GM18858 (cell line): Measurements from ENCODE around the gene MRE11.

ENCODE experiments used
- ATAC-seq: cut with Tn5 transposase; IDR thresholded peaks from one replicate; pipeline ENCODE4 v1.9.1; 2021; ENCODE audit not compliant: unreplicated experiment

The MRE11 gene

GRCh38 chr11:94493281-94494125, at the start of gene MRE11, which contains the start of gene ANKRD49:
Gene MRE11, minus strand, starts transcription at chr11:94493844. Its CDS starts 1,043 bp downstream, at chr11:94492801.
Gene ANKRD49, plus strand, starts transcription at chr11:94493984. Its CDS starts 2,710 bp downstream, at chr11:94496694.
- peak; percentile 99 for ATAC-seq

GRCh38 chr11:94539420-94539819, 45.8 kb upstream of the MRE11 start:
- ATAC-seq, result no peak

DNA sequence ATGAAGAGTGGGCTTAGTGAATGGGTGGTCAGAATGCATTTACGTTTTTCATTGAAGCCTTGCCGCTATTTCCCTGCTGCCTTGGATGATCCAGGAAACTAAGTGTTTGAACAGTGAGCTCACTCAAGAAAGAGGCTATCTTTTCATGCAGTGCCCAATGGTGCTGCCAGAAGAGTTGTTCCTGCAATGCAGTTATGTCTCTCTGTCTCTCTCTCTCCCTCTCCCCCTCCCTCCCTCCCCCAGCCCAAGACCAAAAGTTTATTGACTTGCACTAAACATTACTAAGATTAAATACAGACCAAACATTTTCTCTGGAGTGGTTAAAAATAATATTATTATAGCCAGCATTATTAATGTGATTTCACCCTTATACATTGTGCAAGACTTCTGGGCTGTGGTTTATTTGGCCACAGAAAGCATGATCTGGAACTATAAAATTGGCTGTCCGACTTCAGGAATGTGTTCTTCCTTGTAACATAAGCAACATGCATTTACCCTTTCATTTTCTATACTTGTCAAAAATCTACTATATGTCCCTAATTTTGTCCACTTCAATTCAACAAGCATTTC, 43.5 kb upstream of the MRE11 start:
- ATAC-seq, result no peak

DNA sequence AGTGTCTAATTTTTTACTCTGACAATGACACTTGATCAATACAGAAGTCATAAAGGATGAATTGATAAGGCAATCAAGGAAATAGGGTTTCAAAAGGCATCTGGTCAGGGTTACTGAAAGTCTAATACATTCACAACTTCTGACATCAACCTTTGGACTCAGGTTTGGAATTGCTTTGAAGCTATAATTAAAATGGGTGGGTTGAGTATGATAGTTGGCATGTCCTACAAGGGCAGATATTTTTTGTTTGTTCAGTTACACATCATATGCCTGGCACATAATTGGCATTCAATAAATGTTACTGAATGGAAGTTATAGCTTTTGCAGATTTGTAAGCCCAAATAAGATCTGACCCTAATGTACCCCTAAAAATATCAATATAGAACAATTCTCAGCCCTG, 42.7 kb upstream of the MRE11 start:
- no peak for ATAC-seq

DNA sequence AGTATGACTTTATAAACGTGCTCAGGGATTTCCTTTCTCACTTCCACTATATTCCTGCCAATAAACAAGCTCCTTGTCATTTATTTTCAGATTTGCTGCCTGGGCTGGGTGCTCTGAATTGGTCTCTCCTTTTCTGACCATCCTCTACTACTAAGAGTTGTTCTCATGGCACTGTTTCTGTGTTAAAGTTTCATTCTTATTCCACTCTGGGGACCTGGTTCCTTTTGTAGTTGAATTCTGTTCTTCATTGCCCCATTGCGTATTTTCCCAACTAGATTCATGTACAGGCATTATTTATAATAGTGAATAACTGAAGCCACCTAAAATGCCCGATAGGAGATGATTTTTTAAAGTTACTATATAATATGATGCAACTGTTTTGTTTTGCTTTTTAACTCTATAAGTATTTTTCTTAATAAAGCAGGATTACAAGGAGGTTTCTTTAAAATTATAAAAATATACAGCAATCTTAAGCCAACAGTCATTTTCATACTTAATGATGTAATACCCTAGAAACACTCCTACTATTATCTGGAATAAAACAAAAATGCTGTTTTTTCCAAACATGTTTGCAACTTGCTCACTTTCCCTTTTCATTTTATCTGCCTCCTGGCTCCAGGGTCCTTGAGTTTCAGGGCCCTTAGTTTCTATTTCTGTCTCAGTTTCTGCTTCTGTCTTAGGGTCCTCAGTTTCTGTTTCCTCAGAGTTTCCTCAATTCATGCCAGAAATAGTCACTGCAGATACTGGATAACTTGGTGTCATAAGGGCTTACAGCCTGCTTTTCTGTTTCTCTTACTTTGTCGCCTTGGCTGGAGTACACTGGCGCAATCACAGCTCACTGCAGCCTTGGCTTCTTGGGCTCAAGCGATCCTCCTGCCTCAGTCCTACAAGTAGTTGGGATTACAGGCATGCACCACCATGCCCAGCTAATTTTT, 40.3 kb upstream of the MRE11 start:
- no peak for ATAC-seq

DNA sequence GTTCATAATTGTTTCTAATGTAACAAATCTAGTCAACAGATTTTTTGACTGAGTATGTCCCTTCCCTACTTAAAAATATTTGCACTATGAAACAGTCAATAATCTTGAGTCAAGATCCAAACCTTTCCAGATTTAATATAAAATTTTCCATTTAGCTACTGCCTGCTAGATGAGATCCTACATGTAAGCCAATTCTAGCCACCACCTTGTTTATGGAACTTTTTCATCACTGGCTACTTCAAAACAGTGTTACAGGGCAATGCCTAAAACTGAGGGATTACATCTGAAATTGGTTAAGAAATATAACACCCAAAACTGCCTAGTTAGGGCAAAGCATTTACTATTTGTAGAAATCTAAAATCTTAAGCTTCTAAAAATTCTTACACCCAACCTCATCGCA, 39.6 kb upstream of the MRE11 start:
- no peak for ATAC-seq

DNA sequence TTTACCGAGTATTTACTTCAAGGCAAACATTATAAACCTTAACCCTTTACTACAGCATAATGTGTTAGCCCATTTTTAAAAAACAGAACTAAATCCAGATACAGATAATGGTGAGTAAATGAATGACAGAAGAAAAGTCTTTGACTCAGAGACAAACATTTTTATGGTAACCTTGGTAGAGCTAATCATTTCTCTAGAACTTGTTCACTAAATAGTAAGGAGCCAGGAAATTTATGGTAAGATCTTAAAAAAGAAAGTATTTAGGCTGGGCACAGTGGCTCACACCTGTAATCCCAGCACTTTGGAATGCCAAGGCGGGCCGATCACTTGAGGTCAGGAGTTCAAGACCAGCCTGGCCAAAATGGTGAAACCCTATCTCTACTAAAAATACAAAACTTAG, 38.6 kb upstream of the MRE11 start:
- ATAC-seq, result no peak

DNA sequence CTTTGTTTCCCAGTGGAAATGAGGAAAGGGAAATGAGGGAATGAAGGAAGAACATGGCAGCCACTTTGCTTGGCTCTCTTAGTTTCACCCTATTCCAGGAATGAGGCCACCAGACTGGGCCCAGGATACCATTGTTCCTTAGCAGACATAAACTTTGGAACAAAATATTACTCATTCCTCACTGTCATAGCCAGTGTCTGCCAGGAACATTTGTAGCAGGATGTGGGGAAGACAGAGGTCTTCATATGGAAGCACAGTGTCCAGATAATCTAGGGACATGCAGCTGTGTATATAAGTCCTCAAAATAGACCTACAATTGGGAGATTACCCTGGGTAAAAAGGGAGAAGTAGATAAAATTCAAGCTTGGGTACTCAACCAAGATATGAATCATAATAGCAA, 34.9 kb upstream of the MRE11 start:
- ATAC-seq, result no peak

- ATAC-seq, result no peak
Observed at GRCh38 chr11:94526645-94527438, 33.2 kb upstream of the MRE11 start.

DNA sequence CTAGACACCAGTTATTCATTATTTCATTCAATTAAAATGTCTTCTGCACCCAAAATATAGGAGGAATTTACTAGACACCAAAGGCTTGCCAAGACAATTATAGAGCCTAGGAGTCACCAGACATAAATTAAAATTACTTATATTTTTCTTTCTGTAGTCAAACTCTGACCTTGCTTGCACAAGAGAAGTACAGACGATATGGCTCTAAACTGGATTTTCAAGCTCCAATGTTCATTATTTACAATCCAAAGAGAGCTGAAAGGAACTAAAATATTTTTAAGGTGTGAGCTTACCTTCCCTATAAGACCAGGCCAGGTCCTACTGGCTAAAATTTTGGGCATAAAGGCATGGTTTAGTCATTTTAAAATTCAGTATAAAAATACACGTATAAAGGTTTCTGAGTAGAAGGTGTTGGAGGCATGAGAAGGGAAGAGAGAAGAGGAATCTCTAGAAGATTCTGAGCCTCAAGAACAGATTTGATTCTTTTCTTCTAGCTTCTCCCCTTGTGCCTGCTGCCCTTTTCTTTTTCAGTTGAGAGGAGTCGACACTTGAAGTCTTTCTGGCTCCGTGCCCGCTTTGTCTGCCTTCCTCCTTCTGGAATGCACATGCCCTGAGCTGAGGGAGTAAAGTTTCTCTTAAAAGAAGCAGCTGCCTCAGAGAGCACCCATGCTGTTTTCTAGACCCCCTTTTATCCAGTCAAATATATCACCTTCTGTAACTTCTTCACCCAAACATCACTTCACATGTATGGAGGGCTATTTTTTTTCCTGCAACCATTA, 32.1 kb upstream of the MRE11 start:
- ATAC-seq, result no peak

DNA sequence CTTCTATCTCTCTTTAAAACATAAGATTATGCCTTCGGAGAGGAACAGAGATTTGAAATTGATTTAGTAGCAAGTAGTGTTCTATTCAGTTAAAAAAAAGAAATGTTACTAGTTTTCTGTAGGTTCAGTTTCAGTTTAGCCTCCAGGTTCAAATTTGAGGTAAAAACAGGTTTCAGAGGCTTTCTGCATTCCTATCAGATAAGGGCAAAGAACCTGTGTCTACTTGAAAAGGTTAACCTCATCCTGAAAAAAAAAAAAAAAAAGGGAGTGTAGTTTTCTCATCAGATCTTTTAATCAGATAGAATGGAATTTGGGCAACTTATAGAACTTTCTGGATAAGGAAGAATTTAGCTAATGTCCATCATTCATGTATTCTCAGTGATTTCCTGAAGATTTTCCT, 30.7 kb upstream of the MRE11 start:
- ATAC-seq, result no peak

GRCh38 chr11:94521684-94522083, 28.0 kb upstream of the MRE11 start:
- ATAC-seq, result peak; percentile 53

DNA sequence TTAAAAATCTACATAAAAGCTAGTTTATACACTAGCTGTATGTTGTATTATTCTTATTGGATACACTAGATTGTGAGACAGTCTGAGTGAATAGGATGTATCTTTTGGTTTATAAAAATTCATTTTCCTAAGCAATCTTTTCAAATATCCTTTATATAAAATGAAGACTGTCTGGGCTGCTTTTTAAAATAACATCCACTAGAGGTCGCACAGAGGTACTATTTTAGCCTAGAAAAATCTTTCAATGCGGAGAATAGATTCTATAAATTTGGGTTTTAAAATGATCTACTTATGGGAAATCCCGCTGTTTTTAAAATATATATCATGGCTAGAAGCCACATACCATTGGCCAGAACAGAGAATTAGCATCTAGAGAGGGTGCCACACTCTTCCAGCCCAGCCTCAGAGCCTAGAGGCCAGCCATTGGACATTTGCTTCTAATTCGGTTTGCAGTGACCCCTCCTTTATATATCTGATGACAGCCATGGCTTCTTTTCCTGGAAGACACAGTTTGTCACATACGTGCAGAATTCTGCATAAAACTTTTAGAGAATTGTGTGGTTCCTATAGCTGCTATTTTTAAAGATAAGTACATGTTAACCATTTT, 25.9 kb upstream of the MRE11 start:
- no peak for ATAC-seq

DNA sequence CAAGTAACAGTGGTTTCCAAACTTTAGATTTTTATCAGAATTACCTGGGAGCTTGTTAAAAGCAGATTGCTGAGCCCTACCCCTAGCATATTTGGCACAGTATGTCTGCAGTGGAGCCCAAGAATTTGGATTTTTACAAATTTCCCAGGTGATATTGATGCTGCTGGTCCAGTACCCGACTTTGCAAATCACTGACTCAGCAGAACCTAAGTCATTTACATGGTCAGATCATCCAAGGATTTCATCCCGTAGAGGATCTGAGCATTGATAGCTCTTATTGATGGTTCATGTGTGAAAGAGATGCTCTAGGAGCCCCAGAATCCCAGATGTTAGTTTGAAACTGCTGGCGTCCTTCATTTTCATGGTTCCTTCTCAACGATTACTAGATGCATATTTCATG, 24.7 kb upstream of the MRE11 start:
- no peak for ATAC-seq

GRCh38 chr11:94516725-94517124, 23.1 kb upstream of the MRE11 start:
- ATAC-seq, result no peak

DNA sequence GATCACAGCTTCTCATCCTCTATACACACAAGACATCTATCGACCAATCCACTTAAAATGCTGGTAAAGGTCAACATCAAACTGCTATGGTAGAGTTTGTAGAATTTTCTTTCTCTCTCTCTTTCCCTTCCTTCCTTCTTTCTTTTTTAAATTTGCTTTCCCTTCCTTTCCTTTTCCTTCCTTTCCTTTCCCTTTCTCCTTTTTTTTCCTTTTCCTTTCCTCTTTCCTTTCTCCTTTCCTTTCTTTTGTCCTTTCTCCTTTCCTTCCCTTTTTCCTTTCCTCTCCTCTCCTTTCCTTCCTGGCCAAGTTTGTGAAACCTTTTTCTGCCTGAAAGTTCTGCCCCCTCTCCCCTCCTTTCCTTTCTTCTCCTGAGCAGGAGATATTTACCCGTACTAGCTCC, 21.8 kb upstream of the MRE11 start:
- no peak for ATAC-seq

DNA sequence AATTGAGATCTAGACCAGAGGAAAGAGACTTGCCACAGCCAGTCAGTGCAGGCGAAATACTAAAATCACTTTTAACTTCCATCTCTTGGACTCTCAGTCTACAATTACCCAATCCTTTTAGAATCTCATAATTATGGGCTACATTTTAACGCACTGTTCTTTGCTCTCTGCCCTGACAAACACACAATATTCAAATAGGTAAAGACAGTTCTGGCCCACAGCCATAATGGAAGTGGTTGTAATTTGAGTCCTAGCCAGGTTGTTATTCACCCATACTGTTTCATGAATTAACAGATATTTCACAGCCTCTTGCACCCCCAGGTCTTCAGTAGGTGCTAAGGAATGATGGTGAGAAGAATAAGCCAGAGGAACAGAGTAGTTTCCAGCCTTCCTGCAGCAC, 19.4 kb upstream of the MRE11 start:
- ATAC-seq, result no peak

- ATAC-seq, result peak; percentile 70
Observed at GRCh38 chr11:94511932-94512781, 18.5 kb upstream of the MRE11 start, which contains the start of gene C11orf97. Gene C11orf97, plus strand, starts transcription at chr11:94512461. Its CDS starts 68 bp downstream, at chr11:94512529.
